GM18508 (cell line): ENCODE data around the gene KCNT1.
"Not testable (repeated sequence)": the region's sequence is repeated elsewhere in the genome, so short reads cannot be mapped to it uniquely, and the experiment has no call there.

Experiments
- ATAC-seq: cut with Tn5 transposase; IDR thresholded peaks from one replicate; pipeline ENCODE4 v1.9.1; 2021; ENCODE audit warnings: moderate number of reproducible peaks; ENCODE audit not compliant: insufficient read depth, unreplicated experiment

KCNT1 gene

DNA sequence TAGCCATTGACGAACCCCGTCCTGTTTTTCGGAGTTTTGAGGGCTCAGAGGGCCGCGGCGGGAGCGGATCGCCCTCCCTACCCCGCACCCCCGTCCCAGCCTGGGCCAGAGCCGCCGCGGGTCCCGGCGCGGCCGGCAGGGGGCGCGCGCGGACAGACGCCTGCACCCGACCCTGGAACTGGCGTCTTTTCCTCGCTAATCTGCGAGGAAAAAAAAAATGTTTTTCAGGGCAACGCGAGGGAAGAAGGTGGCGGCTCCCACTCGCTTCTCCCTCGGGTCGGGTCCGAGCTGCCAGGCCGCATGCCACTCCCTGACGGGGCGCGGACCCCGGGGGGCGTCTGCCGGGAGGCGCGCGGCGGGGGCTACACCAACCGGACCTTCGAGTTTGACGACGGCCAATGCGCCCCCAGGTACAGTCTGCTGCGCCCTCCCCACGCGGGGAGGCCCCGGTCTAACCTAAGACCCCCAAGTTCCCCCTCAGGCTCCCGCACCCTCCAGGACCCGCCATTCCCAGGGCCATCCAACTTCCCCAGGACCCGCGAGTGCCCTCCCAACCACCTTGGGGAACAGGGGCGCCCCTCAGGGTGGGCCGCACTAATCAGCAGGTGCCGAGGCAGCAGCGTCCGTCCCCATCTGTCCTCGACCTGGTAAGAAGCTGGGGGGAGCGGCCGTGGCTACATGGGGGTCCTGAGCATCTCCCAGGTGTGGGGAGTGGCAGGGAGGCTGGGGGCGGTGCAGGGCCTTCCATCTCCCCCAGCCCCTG, at the start of gene KCNT1:
TSS of gene KCNT1 (plus strand) at position 227 of the 763 bp plus-strand sequence. CDS start at position 301, 74 bp downstream.
- no peak for ATAC-seq

- no peak for ATAC-seq
These were observed 46.7 kb upstream of the KCNT1 start for GRCh38 chr9:135655317-135655716.

DNA sequence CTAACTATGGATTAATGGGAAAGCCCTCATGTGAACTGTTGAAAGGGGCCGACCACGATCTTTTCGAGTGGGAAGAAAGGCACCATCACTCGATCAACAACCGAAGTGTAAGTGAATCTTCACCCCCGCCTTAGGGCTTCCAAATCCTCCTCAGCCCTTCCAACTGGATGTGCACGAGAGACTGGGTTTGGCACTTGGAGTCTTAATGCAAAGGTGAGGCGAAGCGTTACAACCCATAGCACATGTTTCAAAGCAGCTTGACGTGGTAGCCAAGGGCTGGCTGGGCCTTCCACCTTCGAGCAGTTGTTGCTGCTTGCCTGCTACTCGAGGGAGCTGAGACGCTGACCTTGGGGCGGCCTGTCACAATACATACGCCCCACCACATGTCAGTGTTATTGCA, 44.6 kb upstream of the KCNT1 start:
- no peak for ATAC-seq

GRCh38 chr9:135659252-135659651, 42.7 kb upstream of the KCNT1 start:
- ATAC-seq, result no peak

- no peak for ATAC-seq
These were observed 41.6 kb upstream of the KCNT1 start for GRCh38 chr9:135660407-135660806.

- ATAC-seq, result no peak
These were observed 40.0 kb upstream of the KCNT1 start for GRCh38 chr9:135661816-135662560.

GRCh38 chr9:135662758-135663450, 39.1 kb upstream of the KCNT1 start, which contains the start of gene LCN9:
LCN9 (plus strand) TSS chr9:135663309; CDS start chr9:135663322, 13 bp downstream.
- ATAC-seq, result no peak

- no peak for ATAC-seq
These were observed 38.6 kb upstream of the KCNT1 start for GRCh38 chr9:135663451-135663770.

GRCh38 chr9:135663857-135664256, 38.1 kb upstream of the KCNT1 start:
- ATAC-seq, result no peak

- no peak for ATAC-seq
These were observed 37.7 kb upstream of the KCNT1 start for GRCh38 chr9:135664266-135664665.

- no peak for ATAC-seq
These were observed 36.9 kb upstream of the KCNT1 start for GRCh38 chr9:135664801-135665794.

DNA sequence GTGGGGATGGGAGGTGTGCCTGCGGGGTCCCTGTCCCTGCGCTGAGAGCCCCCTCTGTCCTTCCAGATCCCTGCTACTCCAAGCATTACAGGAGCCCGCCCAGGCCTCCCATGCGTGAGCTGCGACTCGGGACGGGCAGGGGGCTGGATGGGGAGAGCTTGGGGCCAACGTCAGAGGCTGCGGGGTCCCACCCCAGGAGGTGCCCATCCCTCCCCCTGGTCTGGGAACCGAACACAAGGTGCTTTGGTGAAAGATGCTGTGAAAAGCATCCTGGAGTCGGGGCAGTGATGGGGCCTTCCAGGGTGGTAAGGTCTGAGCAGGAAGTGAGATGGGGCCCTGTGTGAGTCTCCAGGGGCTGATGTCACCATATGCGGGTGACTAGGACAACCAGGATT, 36.2 kb upstream of the KCNT1 start:
- no peak for ATAC-seq

GRCh38 chr9:135666534-135667462, 35.2 kb upstream of the KCNT1 start:
- no peak for ATAC-seq

- ATAC-seq, result no peak
These were observed 34.5 kb upstream of the KCNT1 start for GRCh38 chr9:135667463-135668001.

DNA sequence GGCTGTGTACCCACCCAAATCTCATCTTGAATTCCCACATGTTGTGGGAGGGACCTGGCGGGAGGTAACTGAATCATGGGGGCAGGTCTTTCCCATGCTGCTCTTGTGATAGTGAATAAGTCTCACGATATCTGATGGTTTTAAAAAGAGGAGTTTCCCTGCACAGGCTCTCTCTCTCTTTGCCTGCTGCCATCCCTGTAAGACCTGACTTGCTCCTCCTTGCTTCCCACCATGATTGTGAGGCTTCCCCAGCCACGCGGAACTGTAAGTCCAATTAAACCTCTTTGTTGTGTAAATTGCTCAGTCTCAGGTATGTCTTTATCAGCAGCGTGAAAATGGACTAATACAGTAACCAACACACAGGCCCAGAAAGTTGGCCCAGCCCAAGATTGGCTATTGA, 33.0 kb upstream of the KCNT1 start:
- ATAC-seq, result not testable (repeated sequence)

- ATAC-seq, result no peak
These were observed 32.2 kb upstream of the KCNT1 start for GRCh38 chr9:135669616-135670285.

GRCh38 chr9:135670721-135671590, 31.0 kb upstream of the KCNT1 start:
- ATAC-seq, result no peak
